ENCODE measurements around the gene HEY2.

DNA sequence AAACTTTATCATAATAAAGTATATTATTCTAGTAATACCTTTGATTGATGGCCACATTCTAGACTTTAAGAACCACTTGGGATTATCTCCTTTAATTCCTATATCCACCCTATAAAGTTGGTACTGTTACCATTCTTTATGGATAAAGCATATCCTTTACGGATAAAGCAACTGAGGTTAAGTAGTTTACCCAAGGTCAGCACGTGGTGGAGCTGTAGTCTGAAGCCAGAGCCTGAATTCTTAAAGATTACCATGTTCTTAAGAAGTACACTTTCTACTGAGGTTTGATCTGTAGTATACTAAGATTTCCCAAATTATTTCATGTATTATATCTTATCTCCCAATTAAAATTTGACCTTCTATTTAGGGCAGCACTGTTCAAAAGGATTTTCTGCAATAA, 38.4 kb downstream of the HEY2 start:
- TF ChIP-seq, protein P1, sequence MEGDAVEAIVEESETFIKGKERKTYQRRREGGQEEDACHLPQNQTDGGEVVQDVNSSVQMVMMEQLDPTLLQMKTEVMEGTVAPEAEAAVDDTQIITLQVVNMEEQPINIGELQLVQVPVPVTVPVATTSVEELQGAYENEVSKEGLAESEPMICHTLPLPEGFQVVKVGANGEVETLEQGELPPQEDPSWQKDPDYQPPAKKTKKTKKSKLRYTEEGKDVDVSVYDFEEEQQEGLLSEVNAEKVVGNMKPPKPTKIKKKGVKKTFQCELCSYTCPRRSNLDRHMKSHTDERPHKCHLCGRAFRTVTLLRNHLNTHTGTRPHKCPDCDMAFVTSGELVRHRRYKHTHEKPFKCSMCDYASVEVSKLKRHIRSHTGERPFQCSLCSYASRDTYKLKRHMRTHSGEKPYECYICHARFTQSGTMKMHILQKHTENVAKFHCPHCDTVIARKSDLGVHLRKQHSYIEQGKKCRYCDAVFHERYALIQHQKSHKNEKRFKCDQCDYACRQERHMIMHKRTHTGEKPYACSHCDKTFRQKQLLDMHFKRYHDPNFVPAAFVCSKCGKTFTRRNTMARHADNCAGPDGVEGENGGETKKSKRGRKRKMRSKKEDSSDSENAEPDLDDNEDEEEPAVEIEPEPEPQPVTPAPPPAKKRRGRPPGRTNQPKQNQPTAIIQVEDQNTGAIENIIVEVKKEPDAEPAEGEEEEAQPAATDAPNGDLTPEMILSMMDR (IDR thresholded peaks at IDR 0.05): peak in 1 of 4 experiments; percentile 11
- TF ChIP-seq POLR2A (IDR thresholded peaks at IDR 0.05) (no peak), POLR2AphosphoS5 (IDR thresholded peaks at IDR 0.05) (no peak)

All from prostate gland (tissue), 2 donors.